ENCODE results near the gene P2RX6. TPM values are rescaled to one million over a fixed set of nuclear protein-coding genes. Genes with fewer than 3 reads are reported as not detected.

Gene P2RX6
- total and polyA plus RNA-seq, 9 of the 15 experiments (the other 6 are each of a cell fraction or from before 2014, with no cell fraction given), result 0.01 to 3.9 (median 1.5) TPM; not detected in 1

DNA sequence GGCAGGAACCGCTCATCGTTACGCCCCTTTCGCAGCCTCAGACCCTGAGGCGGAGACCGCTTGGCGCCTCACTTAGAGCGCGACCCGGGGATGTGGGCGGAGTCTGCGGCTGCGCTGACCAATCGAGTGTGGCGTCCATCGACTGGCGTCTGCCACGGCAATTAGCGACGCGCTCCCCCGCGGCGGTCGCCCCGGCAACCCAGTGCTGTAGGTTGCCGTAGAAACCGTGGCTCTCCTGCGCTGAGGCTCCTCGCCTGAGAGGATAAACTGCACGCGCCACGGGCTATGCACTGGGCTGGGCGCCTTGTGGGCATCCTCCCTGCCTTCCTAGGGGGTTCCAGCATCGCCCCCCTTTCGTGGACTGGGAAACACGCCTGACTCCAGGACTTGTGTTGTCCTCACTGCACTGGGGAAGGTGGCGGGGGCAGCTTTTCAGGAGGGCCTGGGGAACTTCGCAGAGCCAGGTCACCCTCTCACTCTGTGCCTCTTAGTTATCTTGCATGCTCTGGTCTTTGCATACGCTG is 701 bp upstream of the P2RX6 start (continued):
- TF ChIP-seq NR4A1 (CRISPR knock-in tag; IDR thresholded peaks at IDR 0.05) (peak; percentile 98), NR4A1 (tag; IDR thresholded peaks at IDR 0.05) (peak; percentile 85; the same call in 1 of the 2 replicates), ZNF785 (CRISPR knock-in tag; IDR thresholded peaks at IDR 0.05) (no peak), HDAC1 (IDR thresholded peaks at IDR 0.05) (no peak), ESRRA (IDR thresholded peaks at IDR 0.05; ENCODE audit: borderline replicate concordance, low read depth) (no peak), DDX20 (tag; IDR thresholded peaks at IDR 0.05; ENCODE audit: low read depth) (no peak), BCLAF1 (IDR thresholded peaks at IDR 0.05; ENCODE audit: borderline replicate concordance in 1 of 2, control insufficient read depth in 1 of 2, low read depth in 2 of 2, low read length in 1 of 2) (no peak), RNF219 (CRISPR knock-in tag; IDR thresholded peaks at IDR 0.05) (peak; percentile 52; the same call in 1 of the 2 replicates), TAF7 (tag; IDR thresholded peaks at IDR 0.05) (no peak; the same call in 1 of the 2 replicates), KDM5B (IDR thresholded peaks at IDR 0.05; ENCODE audit: insufficient replicate concordance, low read depth, low read length) (peak; percentile 38), ZNF124 (CRISPR knock-in tag; IDR thresholded peaks at IDR 0.05) (no peak)
- TF ChIP-seq, protein P1, sequence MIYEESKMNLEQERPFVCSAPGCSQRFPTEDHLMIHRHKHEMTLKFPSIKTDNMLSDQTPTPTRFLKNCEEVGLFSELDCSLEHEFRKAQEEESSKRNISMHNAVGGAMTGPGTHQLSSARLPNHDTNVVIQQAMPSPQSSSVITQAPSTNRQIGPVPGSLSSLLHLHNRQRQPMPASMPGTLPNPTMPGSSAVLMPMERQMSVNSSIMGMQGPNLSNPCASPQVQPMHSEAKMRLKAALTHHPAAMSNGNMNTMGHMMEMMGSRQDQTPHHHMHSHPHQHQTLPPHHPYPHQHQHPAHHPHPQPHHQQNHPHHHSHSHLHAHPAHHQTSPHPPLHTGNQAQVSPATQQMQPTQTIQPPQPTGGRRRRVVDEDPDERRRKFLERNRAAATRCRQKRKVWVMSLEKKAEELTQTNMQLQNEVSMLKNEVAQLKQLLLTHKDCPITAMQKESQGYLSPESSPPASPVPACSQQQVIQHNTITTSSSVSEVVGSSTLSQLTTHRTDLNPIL (CRISPR knock-in tag; IDR thresholded peaks at IDR 0.05), result peak; percentile 88; the same call in 1 of the 2 replicates
- TF ChIP-seq, protein P2, sequence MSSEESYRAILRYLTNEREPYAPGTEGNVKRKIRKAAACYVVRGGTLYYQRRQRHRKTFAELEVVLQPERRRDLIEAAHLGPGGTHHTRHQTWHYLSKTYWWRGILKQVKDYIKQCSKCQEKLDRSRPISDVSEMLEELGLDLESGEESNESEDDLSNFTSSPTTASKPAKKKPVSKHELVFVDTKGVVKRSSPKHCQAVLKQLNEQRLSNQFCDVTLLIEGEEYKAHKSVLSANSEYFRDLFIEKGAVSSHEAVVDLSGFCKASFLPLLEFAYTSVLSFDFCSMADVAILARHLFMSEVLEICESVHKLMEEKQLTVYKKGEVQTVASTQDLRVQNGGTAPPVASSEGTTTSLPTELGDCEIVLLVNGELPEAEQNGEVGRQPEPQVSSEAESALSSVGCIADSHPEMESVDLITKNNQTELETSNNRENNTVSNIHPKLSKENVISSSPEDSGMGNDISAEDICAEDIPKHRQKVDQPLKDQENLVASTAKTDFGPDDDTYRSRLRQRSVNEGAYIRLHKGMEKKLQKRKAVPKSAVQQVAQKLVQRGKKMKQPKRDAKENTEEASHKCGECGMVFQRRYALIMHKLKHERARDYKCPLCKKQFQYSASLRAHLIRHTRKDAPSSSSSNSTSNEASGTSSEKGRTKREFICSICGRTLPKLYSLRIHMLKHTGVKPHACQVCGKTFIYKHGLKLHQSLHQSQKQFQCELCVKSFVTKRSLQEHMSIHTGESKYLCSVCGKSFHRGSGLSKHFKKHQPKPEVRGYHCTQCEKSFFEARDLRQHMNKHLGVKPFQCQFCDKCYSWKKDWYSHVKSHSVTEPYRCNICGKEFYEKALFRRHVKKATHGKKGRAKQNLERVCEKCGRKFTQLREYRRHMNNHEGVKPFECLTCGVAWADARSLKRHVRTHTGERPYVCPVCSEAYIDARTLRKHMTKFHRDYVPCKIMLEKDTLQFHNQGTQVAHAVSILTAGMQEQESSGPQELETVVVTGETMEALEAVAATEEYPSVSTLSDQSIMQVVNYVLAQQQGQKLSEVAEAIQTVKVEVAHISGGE (CRISPR knock-in tag; IDR thresholded peaks at IDR 0.05), result peak in 1 of 3 experiments; percentile 73; a peak in 2 of 6 replicates
- TF ChIP-seq, protein P3, sequence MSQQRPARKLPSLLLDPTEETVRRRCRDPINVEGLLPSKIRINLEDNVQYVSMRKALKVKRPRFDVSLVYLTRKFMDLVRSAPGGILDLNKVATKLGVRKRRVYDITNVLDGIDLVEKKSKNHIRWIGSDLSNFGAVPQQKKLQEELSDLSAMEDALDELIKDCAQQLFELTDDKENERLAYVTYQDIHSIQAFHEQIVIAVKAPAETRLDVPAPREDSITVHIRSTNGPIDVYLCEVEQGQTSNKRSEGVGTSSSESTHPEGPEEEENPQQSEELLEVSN (IDR thresholded peaks at IDR 0.05; ENCODE audit: borderline replicate concordance in 1 of 2, extremely low read depth in 1 of 2, insufficient read depth in 1 of 2, insufficient read length in 1 of 2, low read depth in 1 of 2, low read length in 1 of 2, poor library complexity in 1 of 2, severe bottlenecking in 1 of 2), result peak; percentile 82 to 92

All from K562 (cell line).